Germinal center (tissue), 1 donor: ENCODE data around the gene CCDC124.
A peak's percentile ranks its signal among the peaks of the same experiment; 100 is the strongest.

Source experiments
- DNase-seq: peaks from one replicate; pipeline ENCODE4 v3.0.0; 2012; ENCODE audit warnings: mixed read lengths, low spot score

Gene CCDC124

GRCh38 chr19:17936379-17936778, 3.6 kb downstream of the CCDC124 start:
- DNase-seq = no peak

- DNase-seq = no peak
Observed at GRCh38 chr19:17937371-17937900, 4.6 kb downstream of the CCDC124 start.

- peak; percentile 88 for DNase-seq
Observed at GRCh38 chr19:17938092-17938845, 5.5 kb downstream of the CCDC124 start.

GRCh38 chr19:17942181-17942580, 9.4 kb downstream of the CCDC124 start:
- DNase-seq = no peak

- DNase-seq = no peak
Observed at GRCh38 chr19:17942582-17943273, 9.9 kb downstream of the CCDC124 start.

GRCh38 chr19:17943274-17944221, 10.7 kb downstream of the CCDC124 start:
- no peak for DNase-seq

GRCh38 chr19:17944301-17944700, 11.5 kb downstream of the CCDC124 start:
- DNase-seq = no peak

- peak; percentile 3 for DNase-seq
Observed at GRCh38 chr19:17946965-17947784, 14.4 kb downstream of the CCDC124 start.

GRCh38 chr19:17947815-17948513, 15.1 kb downstream of the CCDC124 start:
- peak; percentile 99 for DNase-seq

- no peak for DNase-seq
Observed at GRCh38 chr19:17948514-17948900, 15.7 kb downstream of the CCDC124 start.

GRCh38 chr19:17948931-17949930, 16.4 kb downstream of the CCDC124 start:
- no peak for DNase-seq

GRCh38 chr19:17949956-17950309, 17.1 kb downstream of the CCDC124 start:
- no peak for DNase-seq

GRCh38 chr19:17950310-17951156, 17.7 kb downstream of the CCDC124 start:
- no peak for DNase-seq

GRCh38 chr19:17951157-17951989, 18.6 kb downstream of the CCDC124 start:
- DNase-seq = no peak

- DNase-seq = no peak
Observed at GRCh38 chr19:17951990-17952976, 19.5 kb downstream of the CCDC124 start.

GRCh38 chr19:17953316-17953801, 20.5 kb downstream of the CCDC124 start:
- no peak for DNase-seq
